GM18520 (cell line): Measurements from ENCODE around the gene OBP2A.
"Not testable (repeated sequence)": the region's sequence is repeated elsewhere in the genome, so short reads cannot be mapped to it uniquely, and the experiment has no call there.

Source experiments
- ATAC-seq: cut with Tn5 transposase; IDR thresholded peaks from one replicate; pipeline ENCODE4 v1.9.1; 2021; ENCODE audit not compliant: unreplicated experiment

The OBP2A gene

GRCh38 chr9:135509458-135509857 lies 36.5 kb upstream of the OBP2A start:
- no peak for ATAC-seq

GRCh38 chr9:135512241-135512603 lies 33.7 kb upstream of the OBP2A start:
- no peak for ATAC-seq

DNA sequence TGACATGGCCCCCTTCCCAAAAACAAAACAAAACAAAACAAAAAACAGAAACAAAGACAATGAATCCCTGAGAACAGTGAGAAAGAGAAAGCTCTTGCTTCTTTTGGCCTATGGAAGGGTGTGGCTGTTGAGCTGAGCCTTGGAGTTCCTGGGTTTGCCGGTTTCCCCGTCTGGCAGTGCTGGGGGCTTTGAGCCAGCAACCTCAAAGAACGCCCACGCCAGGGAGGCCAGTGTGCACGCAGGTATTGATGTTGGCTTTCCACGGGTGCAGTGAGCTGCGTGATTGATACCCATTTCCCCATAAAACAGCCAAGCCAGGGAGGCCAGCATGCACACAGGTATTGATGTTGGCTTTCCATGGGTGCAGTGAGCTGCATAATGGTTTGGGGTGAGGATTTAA lies 33.0 kb upstream of the OBP2A start:
- ATAC-seq: no peak

DNA sequence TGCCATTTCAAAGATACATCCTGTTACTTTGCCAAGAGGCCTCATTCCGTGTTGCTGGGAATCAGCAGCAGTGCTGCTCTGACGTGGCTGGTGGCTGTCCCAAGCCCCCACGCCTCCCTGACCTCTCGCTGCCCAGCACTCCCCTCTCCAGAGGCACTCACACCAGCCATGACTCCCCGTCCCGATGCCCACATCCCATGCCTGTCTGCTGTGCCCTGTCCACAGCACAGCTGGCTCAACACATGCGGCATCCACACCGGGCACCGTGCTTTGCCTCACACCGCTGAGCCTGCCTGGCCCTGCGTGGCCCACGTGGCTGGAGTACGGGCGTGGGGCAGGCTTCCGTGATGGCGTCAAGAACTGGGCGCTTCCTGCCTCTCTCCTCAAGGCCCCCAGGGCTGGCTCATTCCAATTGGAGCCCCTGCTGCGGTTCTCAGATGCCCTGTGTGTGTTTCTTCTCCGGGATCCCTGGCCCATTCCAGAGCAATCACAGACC lies 32.5 kb upstream of the OBP2A start:
- no peak for ATAC-seq

GRCh38 chr9:135513906-135514305 lies 32.0 kb upstream of the OBP2A start:
- not testable (repeated sequence) for ATAC-seq

- no peak for ATAC-seq
These were observed 31.4 kb upstream of the OBP2A start for GRCh38 chr9:135514342-135515082.

DNA sequence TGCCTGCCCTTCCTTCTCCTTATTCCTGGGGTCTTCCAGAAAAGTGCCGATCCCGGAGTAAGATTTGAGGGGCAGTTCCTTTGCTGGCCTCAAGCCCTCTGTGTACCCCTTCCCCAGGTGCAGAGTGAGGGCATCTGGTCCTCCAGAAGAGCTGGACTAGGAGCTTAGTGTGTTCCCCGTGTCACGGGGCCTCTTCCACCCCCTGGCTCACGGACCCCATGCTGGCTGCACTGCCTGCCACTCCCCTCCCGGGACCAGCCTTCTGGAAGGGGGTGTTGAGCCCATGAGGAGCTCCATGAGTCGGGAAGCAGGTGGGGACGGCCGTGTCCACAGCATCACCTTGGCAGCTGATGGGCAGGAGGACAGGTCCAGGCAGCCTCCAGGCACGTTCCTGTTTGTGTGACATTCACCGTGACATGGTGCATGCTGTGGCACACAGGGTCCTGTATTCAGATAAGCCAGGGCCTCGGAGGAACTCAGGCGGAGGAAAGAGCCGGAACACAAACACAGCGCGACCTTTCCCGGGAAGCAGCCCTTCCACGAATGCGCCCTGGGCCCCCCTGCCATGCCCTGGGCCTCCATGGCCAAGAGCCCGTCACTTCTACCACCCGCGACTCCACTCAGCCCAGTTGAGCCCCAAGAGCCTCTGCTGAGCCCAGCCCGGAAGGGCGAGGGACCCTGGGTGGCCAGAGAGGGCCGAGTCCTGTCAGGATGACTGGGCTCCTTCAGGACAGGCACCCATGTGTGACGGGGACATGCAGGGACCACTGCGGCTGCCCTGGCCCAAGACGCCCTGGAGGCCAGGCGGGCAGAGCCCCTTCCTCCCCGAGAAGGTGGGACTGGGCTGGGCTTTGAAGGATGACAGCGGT lies 30.6 kb upstream of the OBP2A start:
- no peak for ATAC-seq

DNA sequence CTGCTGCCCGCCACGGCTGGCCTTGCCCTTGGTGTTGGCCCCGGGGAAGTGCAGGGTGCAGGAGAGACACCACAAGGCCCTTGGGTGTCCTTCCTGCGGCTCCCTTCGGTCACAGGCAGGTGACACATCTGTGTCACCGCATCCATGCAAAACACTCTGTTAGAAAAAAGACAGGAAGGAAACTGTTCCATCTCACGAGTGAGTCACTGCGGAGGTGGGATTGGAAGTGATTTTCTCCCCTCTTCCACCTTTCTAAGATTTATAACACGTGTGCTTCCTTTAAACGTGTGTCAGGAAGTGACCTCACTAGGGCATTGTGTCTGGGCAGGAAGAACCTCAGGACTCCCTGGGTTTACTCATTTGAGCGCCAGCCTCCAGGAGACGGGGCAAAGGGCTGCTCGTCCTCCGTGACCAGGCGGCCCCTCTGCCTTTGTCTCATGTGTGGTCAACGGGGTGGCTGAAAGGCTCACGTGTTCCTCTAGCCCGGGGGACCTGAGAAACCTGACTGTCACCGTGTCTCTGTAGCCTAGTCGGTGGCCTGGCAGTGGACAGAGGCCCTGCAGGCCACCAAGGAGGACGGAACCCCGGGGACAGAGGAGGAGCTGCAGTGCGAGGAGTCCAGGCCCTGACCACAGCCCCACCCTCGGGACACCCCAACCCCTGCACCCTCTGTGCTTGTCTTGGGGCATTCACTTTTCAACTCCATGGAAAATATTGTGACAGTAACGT lies 29.6 kb upstream of the OBP2A start:
- ATAC-seq: no peak

- no peak for ATAC-seq
These were observed 28.5 kb upstream of the OBP2A start for GRCh38 chr9:135517407-135517822.

- ATAC-seq: no peak
These were observed 26.6 kb upstream of the OBP2A start for GRCh38 chr9:135519179-135519971.

DNA sequence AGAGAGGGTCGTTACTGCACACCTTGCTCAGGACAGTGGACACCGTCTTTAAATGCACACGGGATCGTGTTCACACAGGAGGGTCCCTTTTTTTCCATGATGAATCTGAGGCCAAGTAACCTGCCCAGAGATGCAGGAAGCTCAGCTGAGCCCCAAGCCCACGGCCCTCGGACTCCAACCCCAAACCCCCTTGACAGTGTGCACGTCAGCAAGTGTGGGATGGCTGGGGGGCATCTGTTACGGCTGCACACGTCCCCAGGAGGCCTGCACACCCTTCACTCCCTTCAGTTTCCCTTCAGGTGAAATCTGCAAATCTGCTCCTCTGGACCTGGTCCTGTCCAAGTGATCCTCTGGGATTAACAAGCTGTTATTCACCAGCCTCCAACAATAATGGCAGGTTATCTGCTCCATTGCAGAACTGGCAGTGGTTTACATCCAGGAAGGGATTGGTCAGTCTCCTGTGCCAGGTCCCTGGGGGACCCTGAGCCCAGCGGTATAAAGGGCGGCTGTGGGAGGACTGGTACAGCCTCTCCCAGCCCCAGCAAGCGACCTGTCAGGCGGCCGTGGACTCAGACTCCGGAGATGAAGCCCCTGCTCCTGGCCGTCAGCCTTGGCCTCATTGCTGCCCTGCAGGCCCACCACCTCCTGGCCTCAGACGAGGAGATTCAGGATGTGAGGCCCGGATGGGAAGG lies 24.9 kb upstream of the OBP2A start, which contains the start of gene LCN1:
LCN1 (plus strand) TSS at position 525 of the 692 bp plus-strand sequence; CDS start at position 583, 58 bp downstream.
- no peak for ATAC-seq

DNA sequence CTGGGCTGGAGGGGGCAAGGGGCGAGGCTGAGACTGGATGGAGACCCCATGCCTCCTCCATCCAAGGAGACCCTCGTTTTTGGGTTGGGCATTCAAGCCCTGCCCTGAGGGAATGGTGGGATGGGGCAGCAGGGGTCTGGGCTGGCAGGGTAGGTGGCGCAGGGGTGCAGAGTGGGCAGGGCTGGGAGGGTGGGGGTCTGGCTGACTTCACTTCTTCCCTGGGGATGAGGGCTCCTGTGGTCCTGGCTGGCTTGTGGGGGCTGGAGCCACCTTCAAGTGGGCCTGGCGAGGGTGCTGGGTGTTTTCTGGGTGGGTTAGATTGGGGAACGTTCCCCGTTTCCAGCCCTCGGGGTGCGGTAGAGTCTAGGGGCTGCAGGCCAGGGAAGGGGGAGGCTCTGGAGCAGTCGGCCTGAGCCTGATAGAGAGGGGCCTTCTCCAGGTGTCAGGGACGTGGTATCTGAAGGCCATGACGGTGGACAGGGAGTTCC lies 24.3 kb upstream of the OBP2A start:
- no peak for ATAC-seq

GRCh38 chr9:135522137-135522877 lies 23.6 kb upstream of the OBP2A start:
- ATAC-seq: no peak

- ATAC-seq: no peak
These were observed 23.0 kb upstream of the OBP2A start for GRCh38 chr9:135522931-135523330.

GRCh38 chr9:135523521-135524129 lies 22.3 kb upstream of the OBP2A start:
- no peak for ATAC-seq

- ATAC-seq: no peak
These were observed 21.6 kb upstream of the OBP2A start for GRCh38 chr9:135524130-135524861.

- ATAC-seq: no peak
These were observed 20.5 kb upstream of the OBP2A start for GRCh38 chr9:135525241-135526088.
